Peyer's patch (tissue), 4 donors: ENCODE data around the gene CCDC82. TPM values are rescaled to one million over a fixed set of nuclear protein-coding genes. Genes with fewer than 3 reads are reported as not detected.
"Not testable (repeated sequence)": the region's sequence is repeated elsewhere in the genome, so short reads cannot be mapped to it uniquely, and the experiment has no call there.

Experiments used
- DNase-seq, 3 donors: peaks; one replicate each; pipeline ENCODE4 v3.0.0-alpha.2; 2017 to 2019
- H3K27ac ChIP-seq, 4 donors: fragments of 200-600 bp; sonication (generic); one replicate each; pipeline ENCODE4 v1.5.1; 2016 to 2019
- H3K27me3 ChIP-seq, 2 donors: fragments of 200-600 bp; sonication (generic); one replicate each; pipeline ENCODE4 v1.5.1; 2019
- H3K36me3 ChIP-seq, 3 donors: fragments of 200-600 bp; sonication (generic); one replicate each; pipeline ENCODE4 v1.5.1; 2016 to 2019
- H3K4me1 ChIP-seq, 4 donors: fragments of 200-600 bp; sonication (generic); one replicate each; pipeline ENCODE4 v1.5.1; 2016 to 2019
- H3K4me3 ChIP-seq, 4 donors: fragments of 200-600 bp; sonication (generic); 1 replicate in 3 of 4; 2 replicates in 1 of 4; pipeline ENCODE4 v1.5.1; 2016 to 2019; ENCODE audit warnings: mild to moderate bottlenecking in 1 of 4
- H3K9me3 ChIP-seq, 4 donors: fragments of 200-600 bp; sonication (generic); one replicate each; pipeline ENCODE4 v1.5.1; 2016 to 2019; ENCODE audit warnings: mild to moderate bottlenecking in 1 of 4
- POLR2A ChIP-seq, 2 donors: fragments of 450-650 bp; IDR thresholded peaks; one replicate each; pipeline ENCODE4 v1.5.1; 2017; ENCODE audit warnings: antibody characterized with exemption in 2 of 2, mild to moderate bottlenecking in 2 of 2, moderate library complexity in 2 of 2
- total RNA-seq, 4 donors: library from RNA; depleted of rRNA; stranded (reverse); fragments of >200 nt; gene quantifications; one replicate each; pipeline ENCODE4 v1.1.0, GENCODE V29; 2016
- TF ChIP-seq, protein P1 (sequence below), 6 experiments: fragments of 450-650 bp in 4 of 6; fragments of 200-600 bp in 2 of 6; sonication (generic) in 1 of 6; IDR thresholded peaks; one replicate each; pipeline ENCODE4 v1.5.1; 2017 to 2019; ENCODE audit warnings: antibody characterized with exemption in 6 of 6, mild to moderate bottlenecking in 3 of 6, moderate library complexity in 1 of 6

CCDC82 gene
- 10 to 100 TPM; 19.3 to 63.5 (median 31.1) TPM for total RNA-seq

DNA sequence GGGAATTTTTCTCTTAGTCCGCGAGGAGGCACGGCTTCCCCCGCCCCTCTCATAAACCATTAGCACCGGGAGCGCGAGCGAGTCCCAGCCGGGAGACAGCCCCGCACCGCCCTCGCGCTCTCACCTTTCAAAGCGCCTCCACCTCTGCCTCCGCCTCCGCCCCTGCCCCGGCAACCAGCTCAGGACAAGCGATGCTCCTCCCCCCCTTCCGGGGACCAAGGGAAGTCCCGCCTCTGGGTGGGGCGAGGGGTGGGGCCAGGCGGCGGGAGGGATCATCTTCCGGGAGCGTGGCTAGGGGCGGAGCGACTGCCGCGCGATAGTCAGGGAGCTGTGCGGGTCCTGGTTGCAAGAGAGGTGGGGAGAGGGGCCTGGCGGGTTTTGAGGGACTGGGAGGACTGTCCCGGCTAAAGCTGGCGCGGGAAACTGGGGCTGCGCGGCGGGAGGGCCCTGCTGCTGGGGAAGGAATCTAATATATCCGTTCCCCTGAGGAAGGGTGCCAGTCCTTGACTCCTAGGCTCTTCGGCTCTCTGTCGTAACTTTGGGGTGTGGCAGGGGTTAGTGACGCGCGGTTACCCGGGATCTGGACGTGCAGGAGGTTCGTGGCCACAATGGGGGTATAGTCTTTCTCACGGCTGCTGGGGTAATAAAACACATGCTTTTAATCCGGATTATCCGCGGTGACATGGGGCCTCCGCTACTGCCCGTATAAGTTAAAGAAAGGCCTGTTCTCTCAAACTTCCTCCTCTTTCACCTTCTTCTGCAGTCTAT is at the start of gene CCDC82, which contains the start of gene JRKL:
Gene CCDC82 (minus strand): TSS at position 193 of the 768 bp plus-strand sequence. CDS start 5,165 bp downstream, outside the sequence.
Gene JRKL (plus strand): TSS at position 294 of the 768 bp plus-strand sequence. CDS start 637 bp downstream, outside the sequence.
- Histone ChIP-seq H3K4me1 (peaks cover 0 to 19% (median 2%) of the 10 kb centered on the region in 4 donors), H3K27me3 (no peaks in the 10 kb centered on the region), H3K4me3 (peak within 1 kb of the TSS; percentile 73 to 91 (median 80)), H3K27ac (peak within 1 kb of the TSS; percentile 87 to 95 (median 89)), H3K36me3 (no peaks in the 10 kb centered on the region), H3K9me3 (no peaks in the 10 kb centered on the region)
- peak; percentile 97 to 99 (median 98) for DNase-seq
- peak; percentile 91 to 93 for TF ChIP-seq POLR2A (IDR thresholded peaks at IDR 0.05)
- TF ChIP-seq, protein P1, sequence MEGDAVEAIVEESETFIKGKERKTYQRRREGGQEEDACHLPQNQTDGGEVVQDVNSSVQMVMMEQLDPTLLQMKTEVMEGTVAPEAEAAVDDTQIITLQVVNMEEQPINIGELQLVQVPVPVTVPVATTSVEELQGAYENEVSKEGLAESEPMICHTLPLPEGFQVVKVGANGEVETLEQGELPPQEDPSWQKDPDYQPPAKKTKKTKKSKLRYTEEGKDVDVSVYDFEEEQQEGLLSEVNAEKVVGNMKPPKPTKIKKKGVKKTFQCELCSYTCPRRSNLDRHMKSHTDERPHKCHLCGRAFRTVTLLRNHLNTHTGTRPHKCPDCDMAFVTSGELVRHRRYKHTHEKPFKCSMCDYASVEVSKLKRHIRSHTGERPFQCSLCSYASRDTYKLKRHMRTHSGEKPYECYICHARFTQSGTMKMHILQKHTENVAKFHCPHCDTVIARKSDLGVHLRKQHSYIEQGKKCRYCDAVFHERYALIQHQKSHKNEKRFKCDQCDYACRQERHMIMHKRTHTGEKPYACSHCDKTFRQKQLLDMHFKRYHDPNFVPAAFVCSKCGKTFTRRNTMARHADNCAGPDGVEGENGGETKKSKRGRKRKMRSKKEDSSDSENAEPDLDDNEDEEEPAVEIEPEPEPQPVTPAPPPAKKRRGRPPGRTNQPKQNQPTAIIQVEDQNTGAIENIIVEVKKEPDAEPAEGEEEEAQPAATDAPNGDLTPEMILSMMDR (IDR thresholded peaks at IDR 0.05): peak in 1 of 6 experiments; percentile 2

DNA sequence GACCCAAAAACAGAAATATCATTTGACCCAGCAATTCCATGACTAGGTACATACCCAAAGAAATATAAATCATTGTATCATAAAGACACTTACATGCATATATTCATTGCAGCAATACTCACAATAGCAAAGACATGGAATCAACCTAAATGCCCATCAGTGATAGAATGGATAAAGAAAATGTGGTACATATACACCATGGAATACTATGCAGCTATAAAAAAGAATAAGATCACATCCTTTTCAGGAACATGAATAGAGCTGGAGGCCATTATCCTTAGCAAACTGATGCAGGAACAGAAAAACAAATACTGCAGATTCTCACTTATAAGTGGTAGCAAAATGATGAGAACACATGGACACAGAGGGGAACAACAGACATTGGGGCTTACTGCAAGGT is 42.9 kb upstream of the CCDC82 start:
- DNase-seq, H3K4me3 ChIP-seq, H3K36me3 ChIP-seq, H3K4me1 ChIP-seq, H3K27me3 ChIP-seq, H3K9me3 ChIP-seq, H3K27ac ChIP-seq: not testable (repeated sequence)

GRCh38 chr11:96430668-96431067 is 41.0 kb upstream of the CCDC82 start:
- DNase-seq: no peak
- Histone ChIP-seq H3K36me3 (no peaks in the 10 kb centered on the region), H3K9me3 (no peaks in the 10 kb centered on the region), H3K27me3 (no peaks in the 10 kb centered on the region), H3K27ac (no peak overlapping the region), H3K4me3 (no peak overlapping the region), H3K4me1 (no peaks in the 10 kb centered on the region)
- TF ChIP-seq, protein P1 (IDR thresholded peaks at IDR 0.05): no peak
- no peak for TF ChIP-seq POLR2A (IDR thresholded peaks at IDR 0.05)

GRCh38 chr11:96424693-96425092 is 35.0 kb upstream of the CCDC82 start:
- Histone ChIP-seq H3K36me3 (no peaks in the 10 kb centered on the region), H3K4me3 (no peak overlapping the region), H3K9me3 (no peaks in the 10 kb centered on the region), H3K4me1 (no peaks in the 10 kb centered on the region), H3K27me3 (no peaks in the 10 kb centered on the region), H3K27ac (no peak overlapping the region)
- TF ChIP-seq, protein P1 (IDR thresholded peaks at IDR 0.05): no peak
- no peak for TF ChIP-seq POLR2A (IDR thresholded peaks at IDR 0.05)
- no peak for DNase-seq

- no peaks in the 10 kb centered on the region for H3K36me3 ChIP-seq
- no peaks in the 10 kb centered on the region for H3K4me1 ChIP-seq
- H3K4me3 ChIP-seq: no peak overlapping the region
- H3K27me3 ChIP-seq: no peaks in the 10 kb centered on the region
- no peak for DNase-seq
- H3K9me3 ChIP-seq: no peaks in the 10 kb centered on the region
- no peak for TF ChIP-seq POLR2A (IDR thresholded peaks at IDR 0.05)
- TF ChIP-seq, protein P1 (IDR thresholded peaks at IDR 0.05): no peak
- no peak overlapping the region for H3K27ac ChIP-seq
These were observed 23.7 kb upstream of the CCDC82 start for GRCh38 chr11:96413408-96413807.

DNA sequence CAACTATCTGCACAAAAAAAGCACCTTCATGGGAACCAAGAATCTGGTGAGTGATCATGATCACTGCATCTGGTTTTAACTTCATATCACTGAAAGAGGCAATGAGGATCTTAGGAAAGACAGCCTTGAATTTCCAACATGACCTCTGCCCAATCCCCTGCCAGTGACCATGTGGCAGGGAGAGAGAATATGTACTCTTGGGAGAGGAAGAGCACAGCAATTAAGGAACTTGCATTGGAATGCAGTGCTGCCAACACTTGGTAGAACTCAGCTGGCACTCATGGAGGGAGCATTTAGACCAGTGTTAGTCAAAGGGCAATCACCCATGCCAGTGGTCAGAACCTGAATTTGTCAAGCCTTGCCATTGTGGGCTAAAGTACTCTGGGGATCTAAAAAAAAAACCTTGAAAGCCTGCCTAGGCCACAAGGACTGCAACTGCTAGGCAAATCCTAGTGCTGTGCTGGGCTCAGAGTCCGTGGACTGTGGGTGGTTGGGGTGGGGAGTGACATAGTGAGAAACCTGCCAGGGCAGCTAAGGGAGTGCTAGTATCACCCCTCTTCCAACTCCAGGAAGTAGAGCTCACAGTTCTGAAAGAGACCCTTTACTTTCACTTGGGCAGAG is 23.2 kb upstream of the CCDC82 start:
- no peaks in the 10 kb centered on the region for H3K4me1 ChIP-seq
- TF ChIP-seq, protein P1 (IDR thresholded peaks at IDR 0.05): no peak
- no peak for TF ChIP-seq POLR2A (IDR thresholded peaks at IDR 0.05)
- H3K27ac ChIP-seq: no peak overlapping the region
- H3K9me3 ChIP-seq: no peaks in the 10 kb centered on the region
- no peak overlapping the region for H3K4me3 ChIP-seq
- H3K27me3 ChIP-seq: no peaks in the 10 kb centered on the region
- DNase-seq: peak in 1 of 3 donors; percentile 40
- no peaks in the 10 kb centered on the region for H3K36me3 ChIP-seq

- DNase-seq, H3K9me3 ChIP-seq, H3K36me3 ChIP-seq, H3K27ac ChIP-seq, H3K27me3 ChIP-seq, H3K4me1 ChIP-seq: not testable (repeated sequence)
- H3K4me3 ChIP-seq: peak overlapping the region in 2 of 4 donors; percentile 24 to 36
These were observed 21.7 kb upstream of the CCDC82 start for GRCh38 chr11:96411412-96411811.
